HEK293T (cell line): ENCODE data around the gene KCNK5.

Experiments used
- CTCF ChIA-PET: fragments of 350-600 bp; formaldehyde crosslinking; extraction: SDS; loops from one replicate; lab custom pipeline; 2021; ENCODE audit warnings: antibody characterized with exemption, inconsistent platforms; lab: Yijun Ruan, JAX
- POLR2A ChIA-PET: fragments of 350-600 bp; formaldehyde crosslinking; extraction: SDS; loops from one replicate; lab custom pipeline; 2020; ENCODE audit warnings: antibody characterized with exemption, inconsistent platforms; lab: Yijun Ruan, JAX
- DNase-seq: peaks from one replicate; pipeline ENCODE4 v3.0.0; 2012; ENCODE audit warnings: mixed read lengths; ENCODE audit errors: extremely low spot score
- ARNT ChIP-seq: fragments of 450-650 bp; IDR thresholded peaks from 2 replicates; pipeline ENCODE4 v1.6.1; 2017; ENCODE audit warnings: mild to moderate bottlenecking
- BHLHE40 ChIP-seq: fragments of 450-650 bp; IDR thresholded peaks from 2 replicates; pipeline ENCODE4 v1.6.1; 2016; ENCODE audit warnings: mild to moderate bottlenecking, moderate library complexity, borderline replicate concordance
- CTBP1 ChIP-seq: fragments of 450-650 bp; IDR thresholded peaks from 2 replicates; pipeline ENCODE4 v1.6.1; 2016; ENCODE audit warnings: borderline replicate concordance
- ELF4 ChIP-seq: fragments of 450-650 bp; IDR thresholded peaks from 2 replicates; pipeline ENCODE4 v1.6.1; 2017; ENCODE audit warnings: antibody characterized with exemption
- FOXA1 ChIP-seq: fragments of 450-650 bp; IDR thresholded peaks from 2 replicates; pipeline ENCODE4 v1.6.1; 2016; ENCODE audit warnings: mild to moderate bottlenecking
- FOXK2 ChIP-seq: fragments of 450-650 bp; IDR thresholded peaks from 2 replicates; pipeline ENCODE4 v1.6.1; 2016; ENCODE audit warnings: mild to moderate bottlenecking
- FOXM1 ChIP-seq: fragments of 450-650 bp; IDR thresholded peaks from 2 replicates; pipeline ENCODE4 v1.6.1; 2017; ENCODE audit warnings: mild to moderate bottlenecking, borderline replicate concordance
- HDGF ChIP-seq: fragments of 450-650 bp; IDR thresholded peaks from 2 replicates; pipeline ENCODE4 v1.6.1; 2017; ENCODE audit warnings: antibody characterized with exemption, borderline replicate concordance
- L3MBTL2 ChIP-seq: fragments of 450-650 bp; conservative IDR thresholded peaks from 2 replicates; pipeline ENCODE4 v1.6.1; 2016; ENCODE audit warnings: mild to moderate bottlenecking
- LEF1 ChIP-seq: fragments of 450-650 bp; IDR thresholded peaks from 2 replicates; pipeline ENCODE4 v1.6.1; 2017; ENCODE audit warnings: mild to moderate bottlenecking, borderline replicate concordance
- NFRKB ChIP-seq: fragments of 450-650 bp; IDR thresholded peaks from 2 replicates; pipeline ENCODE4 v1.6.1; 2016; ENCODE audit warnings: mild to moderate bottlenecking, moderate library complexity
- PKNOX1 ChIP-seq: fragments of 450-650 bp; IDR thresholded peaks from 2 replicates; pipeline ENCODE4 v1.6.1; 2016
- SP1 ChIP-seq: fragments of 450-650 bp; IDR thresholded peaks from 2 replicates; pipeline ENCODE4 v1.6.1; 2017
- SUZ12 ChIP-seq: fragments of 450-650 bp; IDR thresholded peaks from 2 replicates; pipeline ENCODE4 v1.6.1; 2016; ENCODE audit warnings: mild to moderate bottlenecking
- TARDBP ChIP-seq: fragments of 450-650 bp; IDR thresholded peaks from 2 replicates; pipeline ENCODE4 v1.6.1; 2016
- ZNF384 ChIP-seq: fragments of 450-650 bp; IDR thresholded peaks from 2 replicates; pipeline ENCODE4 v1.6.1; 2016

The KCNK5 gene

DNA sequence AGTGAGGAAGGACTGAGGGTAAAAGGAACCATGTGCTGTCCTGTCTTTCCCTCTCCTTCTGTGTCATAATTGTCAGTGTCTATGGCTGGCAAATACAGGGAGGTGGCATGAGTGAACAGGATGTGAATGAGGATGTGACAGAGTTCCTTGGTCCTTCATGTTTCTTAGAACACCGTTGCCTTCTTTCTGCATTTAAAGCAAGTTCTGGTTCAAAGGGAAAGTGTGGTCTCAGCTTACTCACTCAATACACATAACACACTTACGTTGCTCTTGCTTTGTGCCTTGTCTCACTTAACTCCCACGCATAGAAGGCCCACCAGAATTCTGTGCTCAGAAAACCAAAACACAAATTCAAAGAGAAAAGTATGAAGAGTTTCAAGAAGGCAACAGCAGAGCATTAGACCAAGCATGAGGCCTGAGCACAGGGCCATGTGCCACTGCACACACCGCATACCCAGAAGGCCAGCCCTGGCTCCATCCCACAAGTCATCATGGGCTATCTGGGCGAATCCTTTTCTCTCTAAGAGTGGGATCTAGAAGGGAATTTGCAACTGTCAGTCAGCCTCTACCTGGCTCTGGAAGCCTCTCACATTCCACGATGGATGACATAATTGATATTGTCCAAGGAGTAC lies 75.4 kb downstream of the KCNK5 start:
- ChIA-PET CTCF (no interaction called here), POLR2A (no interaction called here)
- no peak for TF ChIP-seq NFRKB
- TF ChIP-seq ELF4, result no peak
- no peak for TF ChIP-seq LEF1
- TF ChIP-seq FOXM1, result no peak
- TF ChIP-seq TARDBP, result no peak
- TF ChIP-seq SUZ12, result no peak
- TF ChIP-seq ARNT, result no peak
- no peak for TF ChIP-seq PKNOX1
- no peak for TF ChIP-seq CTBP1
- no peak for DNase-seq

DNA sequence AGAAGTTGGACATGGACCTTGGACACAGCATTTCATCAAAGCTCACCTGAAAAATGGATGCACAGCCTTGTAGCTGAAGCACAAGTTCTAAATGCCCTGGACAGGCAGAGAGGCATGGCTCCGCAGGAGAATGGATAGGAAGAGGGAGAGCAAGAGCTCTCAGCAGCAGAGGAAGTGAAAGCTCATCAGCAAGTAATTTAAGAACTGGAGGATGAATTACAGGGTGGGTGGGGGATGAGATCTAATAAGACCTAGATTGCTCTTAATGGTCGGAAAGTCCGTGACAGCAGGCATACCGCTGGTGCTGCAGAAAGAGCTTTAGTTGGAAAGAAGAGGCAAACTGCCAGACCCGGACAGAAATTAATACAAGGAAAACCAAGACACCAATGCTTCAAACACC lies 77.0 kb downstream of the KCNK5 start:
- no peak for TF ChIP-seq FOXA1
- TF ChIP-seq NFRKB, result no peak
- no peak for TF ChIP-seq ELF4
- TF ChIP-seq ARNT, result no peak
- TF ChIP-seq FOXK2, result no peak
- TF ChIP-seq HDGF, result no peak
- no peak for TF ChIP-seq SUZ12
- TF ChIP-seq BHLHE40, result no peak
- POLR2A ChIA-PET, result interaction anchor here (1.1 kb wide), 1 partner anchor 38 kb away, joined by 6 read pairs; the partner anchor contains the start of gene SAYSD1
- DNase-seq, result no peak
- CTCF ChIA-PET, result interaction anchor here (0.7 to 0.9 kb wide), 2 partner anchors 64 to 94 kb away, joined by 3 to 4 read pairs; no protein-coding TSS in a partner anchor

DNA sequence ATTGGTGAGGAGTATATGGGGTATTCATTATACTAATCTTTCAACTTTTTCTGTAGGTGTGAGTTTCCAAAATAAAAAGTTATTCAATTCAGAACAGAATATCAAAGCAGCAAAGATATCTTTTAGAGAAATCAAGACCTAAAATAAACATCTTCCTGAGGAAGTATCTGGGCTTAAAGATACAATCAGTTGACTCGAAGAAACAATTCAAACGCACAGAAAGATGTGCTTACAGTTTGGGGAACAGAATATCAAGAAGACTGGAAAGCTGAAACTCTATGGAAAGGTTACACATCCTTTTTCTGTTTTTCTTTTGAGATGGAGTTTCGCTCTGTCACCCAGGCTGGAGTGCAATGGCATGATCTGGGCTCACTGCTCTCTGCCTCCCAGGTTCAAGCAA lies 78.1 kb downstream of the KCNK5 start:
- CTCF ChIA-PET, result no interaction called here
- no peak for DNase-seq
- TF ChIP-seq L3MBTL2 (no peak), BHLHE40 (no peak), SP1 (no peak), TARDBP (no peak), FOXK2 (no peak), CTBP1 (no peak), ELF4 (no peak), FOXA1 (no peak), NFRKB (no peak), ARNT (no peak), PKNOX1 (no peak), SUZ12 (no peak), ZNF384 (no peak), LEF1 (no peak), HDGF (no peak), FOXM1 (no peak)
- POLR2A ChIA-PET, result no interaction called here

DNA sequence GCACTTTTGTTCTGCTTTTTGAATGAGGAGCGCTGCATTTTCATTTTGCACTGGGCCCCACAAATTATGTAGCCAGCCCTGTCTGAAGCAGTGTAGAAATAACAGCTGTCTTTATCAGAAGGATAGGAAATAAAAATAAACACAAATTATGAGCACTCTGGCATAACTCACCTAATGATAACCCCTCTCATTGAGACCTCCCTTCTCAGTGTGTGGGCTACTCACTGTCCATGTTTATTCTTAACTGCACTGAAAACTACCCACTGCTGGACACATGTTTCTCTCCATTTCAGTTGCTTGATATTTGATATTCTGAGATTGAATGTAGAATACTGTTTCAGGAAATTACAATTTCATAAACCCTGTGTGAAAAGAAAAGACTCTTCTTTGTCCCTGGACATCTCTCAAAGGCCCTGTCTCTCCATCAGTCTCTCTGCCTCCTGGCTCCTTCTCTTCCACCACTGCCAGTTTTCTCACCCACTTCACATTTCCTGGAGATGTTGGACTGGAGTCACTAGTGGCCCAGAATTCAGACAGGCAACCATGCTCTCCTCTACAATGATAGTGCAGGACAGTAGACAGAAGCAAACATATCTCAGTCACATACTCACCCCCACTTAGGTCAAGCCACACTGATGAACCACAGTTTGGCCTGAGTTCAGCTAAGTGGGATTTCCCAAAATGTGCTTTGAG lies 84.6 kb downstream of the KCNK5 start:
- ChIA-PET CTCF (no interaction called here), POLR2A (no interaction called here)
- no peak for DNase-seq
- TF ChIP-seq FOXM1 (no peak), FOXA1 (no peak), HDGF (no peak), L3MBTL2 (no peak), ZNF384 (no peak), SUZ12 (no peak), PKNOX1 (no peak), ARNT (no peak), CTBP1 (no peak), LEF1 (no peak), BHLHE40 (no peak), FOXK2 (no peak), NFRKB (no peak), SP1 (no peak), TARDBP (no peak), ELF4 (no peak)

- CTCF ChIA-PET, result no interaction called here
- DNase-seq, result no peak
- POLR2A ChIA-PET, result no interaction called here
- no peak for TF ChIP-seq NFRKB
These were observed 85.9 kb downstream of the KCNK5 start for GRCh38 chr6:39143238-39143930.
